Activated CD8-positive, alpha-beta memory T cell treated with anti-CD3 and anti-CD28 coated beads, Interleukin-2, amount 50 U/mL, for 4 hours (primary cell): ENCODE data around the gene CCDC14.
"Not testable (repeated sequence)": the region's sequence is repeated elsewhere in the genome, so short reads cannot be mapped to it uniquely, and the experiment has no call there.

Source experiments
- DNase-seq: peaks from one replicate; pipeline ENCODE4 v3.0.0-alpha.2; 2020

Gene CCDC14

GRCh38 chr3:123960781-123961507 is at the start of gene CCDC14:
Gene CCDC14 (minus strand): TSS chr3:123961229. CDS start chr3:123961173, 56 bp downstream.
- DNase-seq: peak; percentile 69

GRCh38 chr3:124008321-124008720 is 47.3 kb upstream of the CCDC14 start:
- DNase-seq: not testable (repeated sequence)

DNA sequence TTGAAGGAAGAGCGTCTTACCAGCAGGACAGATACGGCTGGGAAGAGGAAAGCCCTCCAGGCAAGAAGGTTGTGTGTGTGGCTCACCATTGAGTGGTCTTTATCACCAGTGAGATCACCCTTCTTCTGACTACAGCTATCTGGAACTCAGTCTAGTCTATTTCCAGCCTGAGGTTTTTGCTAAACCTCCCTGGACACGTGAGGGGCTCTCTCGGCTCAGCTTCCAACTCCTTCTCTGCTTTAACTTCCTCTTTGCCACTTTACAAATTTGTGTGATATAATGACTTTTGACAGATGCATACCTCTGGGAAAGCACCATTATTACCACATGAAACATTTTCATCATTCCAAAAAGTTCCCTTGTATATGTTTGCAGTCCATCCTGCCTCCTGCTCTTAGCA is 46.2 kb upstream of the CCDC14 start:
- DNase-seq: no peak

DNA sequence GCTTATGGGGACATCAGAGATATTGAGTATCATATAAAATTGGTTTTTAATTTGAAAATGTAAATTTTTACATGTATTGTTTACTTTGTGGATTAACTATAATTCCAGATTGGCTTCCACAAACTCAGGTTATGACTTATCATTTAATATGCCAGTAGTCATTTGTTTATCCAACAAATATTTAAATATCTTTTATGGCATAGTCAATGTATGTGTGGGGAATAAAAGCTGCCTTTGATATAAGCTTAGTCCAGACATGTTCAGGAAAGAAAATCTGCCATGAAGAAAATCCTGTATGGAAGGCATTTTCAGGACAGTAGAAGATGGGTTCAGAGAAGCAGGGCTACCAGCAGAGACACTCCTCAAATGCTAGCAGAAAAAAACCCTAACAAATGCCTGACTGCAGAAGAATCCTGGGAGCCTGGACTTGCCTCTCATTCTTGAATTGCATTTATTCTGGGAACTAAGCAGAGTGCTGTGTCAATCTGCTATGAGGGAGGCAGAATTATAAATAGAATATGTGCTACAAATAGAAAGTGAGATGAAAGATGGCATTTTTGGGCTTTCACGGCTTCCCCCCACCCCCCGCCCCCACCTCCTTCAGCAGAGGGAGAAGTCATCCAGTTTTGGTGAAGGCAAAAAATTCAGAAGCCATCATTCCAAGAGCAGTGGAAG is 41.5 kb upstream of the CCDC14 start:
- not testable (repeated sequence) for DNase-seq

DNA sequence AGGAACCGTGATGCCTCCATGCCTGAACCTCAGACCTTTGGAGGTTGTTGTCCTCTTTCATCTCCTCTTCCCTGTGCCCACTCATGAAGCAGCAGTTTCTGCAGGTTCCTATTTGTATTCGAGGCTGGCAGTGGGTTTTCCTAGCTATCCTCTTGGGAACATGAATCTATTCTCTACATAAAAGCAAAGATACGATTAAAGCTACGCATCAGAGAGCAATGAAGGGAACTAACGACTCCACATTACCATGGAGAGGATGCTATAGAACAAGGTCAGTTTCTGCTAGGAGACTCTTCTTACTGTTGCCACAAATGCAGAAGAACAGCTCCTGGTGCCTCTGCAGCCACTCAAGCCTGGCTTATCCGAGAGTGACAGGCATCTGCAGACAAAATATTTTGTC is 40.3 kb upstream of the CCDC14 start:
- DNase-seq: not testable (repeated sequence)

DNA sequence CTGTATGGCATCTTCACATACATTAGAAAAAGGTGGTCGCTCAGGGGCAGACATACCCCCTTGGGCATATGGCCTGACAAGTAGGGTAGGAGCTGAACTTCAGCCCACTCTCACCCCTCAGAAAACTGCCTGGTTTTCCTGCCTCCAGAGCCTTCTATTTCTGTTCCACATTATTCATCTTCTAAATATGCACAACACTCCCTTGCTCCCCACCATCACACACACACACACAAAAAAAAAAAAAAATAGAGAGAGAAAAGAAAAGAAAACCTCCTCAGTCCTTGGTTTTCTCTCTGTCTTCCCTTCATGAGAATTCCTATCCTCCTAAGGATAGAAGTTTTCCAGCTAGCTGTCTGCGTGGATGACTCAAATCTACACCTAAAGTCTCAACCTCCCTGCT is 36.5 kb upstream of the CCDC14 start:
- DNase-seq: no peak

- DNase-seq: no peak
Measured at GRCh38 chr3:123993818-123994217, 32.8 kb upstream of the CCDC14 start.

DNA sequence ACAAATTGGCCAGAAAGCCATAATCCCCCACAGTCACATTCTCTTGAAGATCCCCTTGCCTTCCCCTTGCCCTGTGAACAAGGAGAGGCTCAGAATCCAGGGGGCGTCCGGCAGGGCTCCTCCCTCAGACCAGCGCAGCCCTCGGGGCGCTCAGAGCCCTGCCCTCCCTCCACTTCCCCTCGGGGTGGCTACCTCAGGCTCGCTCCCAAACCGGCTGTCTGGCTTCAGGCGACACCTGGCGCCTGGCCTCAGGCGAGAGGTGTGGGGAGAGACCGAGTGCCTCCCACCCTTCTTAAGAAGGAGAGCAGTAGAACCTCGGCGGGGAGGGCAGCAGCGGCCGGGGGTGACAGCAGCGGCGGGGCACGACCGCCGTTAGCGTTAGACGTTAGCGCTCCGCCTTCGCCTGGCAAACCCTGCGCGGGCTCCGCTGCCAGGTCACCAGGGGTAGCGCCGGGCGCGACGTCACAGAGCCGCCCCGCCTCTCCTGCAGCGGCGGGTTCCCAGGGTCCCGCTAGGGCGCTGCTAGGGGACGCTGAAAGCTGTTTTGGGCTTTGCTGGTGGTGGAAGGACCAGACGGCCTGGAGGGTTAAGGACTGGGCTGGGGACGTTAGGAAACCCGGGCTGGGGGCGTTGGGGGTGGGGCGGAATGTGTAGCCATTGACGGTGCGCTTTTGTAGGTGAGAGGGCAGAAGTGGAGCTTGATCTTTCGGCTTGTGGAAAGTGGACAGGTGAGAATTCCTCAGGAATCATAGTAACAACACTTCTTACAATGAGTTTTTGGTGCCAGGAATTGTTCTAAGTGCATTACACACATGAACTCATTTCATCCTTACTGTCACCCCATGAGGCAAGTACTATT is 30.9 kb upstream of the CCDC14 start, which contains the start of gene ROPN1:
ROPN1 (minus strand) TSS at position 395 of the 859 bp plus-strand sequence. CDS start 11,643 bp downstream, outside the sequence.
- DNase-seq: not testable (repeated sequence)

- DNase-seq: no peak
Measured at GRCh38 chr3:123986427-123986826, 25.4 kb upstream of the CCDC14 start.

DNA sequence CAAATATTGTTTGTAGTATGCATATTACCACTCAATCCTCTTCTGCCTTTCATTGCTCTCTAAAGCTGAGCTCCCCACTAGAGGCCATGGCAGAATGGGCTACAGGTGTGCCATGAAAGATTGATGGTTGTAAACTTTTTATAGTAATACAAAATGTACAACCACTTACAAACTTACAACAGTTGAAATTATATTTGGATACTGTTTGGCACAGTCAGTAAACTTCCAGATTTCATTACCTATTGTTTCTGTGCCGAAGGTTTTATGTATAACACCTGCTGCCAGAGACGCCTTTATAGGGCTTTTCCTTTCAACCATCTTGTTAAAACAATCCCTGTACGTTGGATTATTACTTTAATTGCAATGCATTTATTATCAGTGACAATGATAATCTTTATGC is 23.9 kb upstream of the CCDC14 start:
- no peak for DNase-seq

GRCh38 chr3:123984350-123984749 is 23.3 kb upstream of the CCDC14 start:
- DNase-seq: no peak

DNA sequence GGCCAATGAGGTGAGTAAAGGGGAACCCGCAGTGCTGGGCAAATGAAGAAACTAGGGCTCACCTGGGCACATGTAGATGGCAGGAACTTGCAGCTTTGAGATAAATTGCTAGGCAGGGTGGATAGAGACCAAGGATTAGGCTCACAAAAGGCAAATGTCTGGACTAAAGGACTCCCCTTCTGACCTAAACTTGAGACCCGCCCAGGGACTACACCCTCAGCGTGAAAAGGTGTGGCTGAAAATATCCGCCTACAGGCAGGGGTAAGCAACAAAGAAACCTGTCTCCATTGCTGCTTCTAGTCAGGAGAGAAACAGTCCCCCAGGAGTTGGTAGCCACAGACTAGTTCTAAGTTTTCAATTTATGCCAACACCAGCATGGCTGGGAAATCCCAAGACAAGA is 20.3 kb upstream of the CCDC14 start:
- not testable (repeated sequence) for DNase-seq

GRCh38 chr3:123980539-123980938 is 19.5 kb upstream of the CCDC14 start:
- no peak for DNase-seq

DNA sequence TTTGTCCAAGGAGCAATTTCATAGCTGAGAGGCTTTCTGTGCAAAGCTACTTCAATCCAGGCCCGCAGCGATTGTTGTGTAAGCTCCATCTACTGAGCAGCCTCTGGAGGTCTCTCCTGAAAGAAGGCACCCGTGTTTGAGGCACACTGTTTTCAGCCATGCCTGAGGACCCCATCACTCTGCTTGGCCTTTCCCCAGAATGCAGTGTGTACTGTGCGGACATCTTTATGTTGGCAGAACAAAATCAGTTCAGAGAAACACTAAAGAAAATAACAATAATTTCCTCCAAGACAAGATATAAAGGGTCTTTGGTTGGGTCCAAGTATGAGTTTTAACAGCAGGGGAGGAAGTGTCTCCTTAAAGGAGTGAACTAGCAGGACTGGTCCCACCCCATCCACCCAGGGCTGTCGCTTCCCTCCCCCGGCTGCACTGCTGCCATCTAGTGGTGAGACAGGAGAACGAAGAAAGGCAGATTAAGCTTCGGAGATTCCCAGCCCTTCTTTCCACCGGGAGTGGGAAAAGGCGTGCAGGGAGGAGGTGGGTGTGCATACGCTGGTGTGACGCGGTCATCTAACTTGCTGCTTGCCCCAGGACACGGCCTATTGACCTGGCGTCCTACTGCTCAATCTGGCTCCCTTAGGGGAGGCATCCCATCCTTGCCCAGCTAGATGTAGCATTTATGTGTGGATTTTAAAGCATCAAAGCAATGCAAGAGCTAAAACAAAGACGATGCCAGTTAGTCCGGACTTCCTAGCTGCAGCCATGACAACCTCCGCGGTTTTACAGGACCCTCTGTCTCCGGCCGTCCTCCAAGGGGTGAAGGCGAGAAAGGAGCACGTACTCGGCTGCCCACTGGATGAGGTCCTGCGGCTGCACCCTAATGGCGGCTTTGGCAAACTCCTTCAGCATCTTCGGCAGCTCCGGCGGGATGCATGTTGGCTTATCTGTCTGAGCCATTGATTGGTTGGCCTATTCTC is 18.8 kb upstream of the CCDC14 start:
- peak; percentile 19 for DNase-seq

DNA sequence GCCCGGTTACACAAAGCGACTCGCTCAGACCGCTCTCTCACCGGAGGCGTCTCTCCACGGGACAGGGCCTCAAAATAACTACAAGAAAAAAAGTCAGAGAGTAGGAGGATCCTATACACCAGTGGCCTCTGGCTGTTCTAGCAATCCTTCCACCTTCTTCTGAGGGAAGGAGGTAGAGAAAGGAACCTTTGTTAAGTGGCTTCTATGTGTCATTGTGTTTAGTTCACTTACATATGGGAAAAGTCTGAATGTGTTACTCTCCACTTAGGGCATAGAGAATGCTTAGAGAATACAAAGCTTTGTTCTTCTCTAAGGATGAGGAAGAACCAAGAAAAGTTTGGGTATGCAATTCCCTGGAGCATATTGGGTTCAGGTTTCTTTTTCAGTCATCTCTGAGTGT is 15.9 kb upstream of the CCDC14 start:
- DNase-seq: not testable (repeated sequence)

DNA sequence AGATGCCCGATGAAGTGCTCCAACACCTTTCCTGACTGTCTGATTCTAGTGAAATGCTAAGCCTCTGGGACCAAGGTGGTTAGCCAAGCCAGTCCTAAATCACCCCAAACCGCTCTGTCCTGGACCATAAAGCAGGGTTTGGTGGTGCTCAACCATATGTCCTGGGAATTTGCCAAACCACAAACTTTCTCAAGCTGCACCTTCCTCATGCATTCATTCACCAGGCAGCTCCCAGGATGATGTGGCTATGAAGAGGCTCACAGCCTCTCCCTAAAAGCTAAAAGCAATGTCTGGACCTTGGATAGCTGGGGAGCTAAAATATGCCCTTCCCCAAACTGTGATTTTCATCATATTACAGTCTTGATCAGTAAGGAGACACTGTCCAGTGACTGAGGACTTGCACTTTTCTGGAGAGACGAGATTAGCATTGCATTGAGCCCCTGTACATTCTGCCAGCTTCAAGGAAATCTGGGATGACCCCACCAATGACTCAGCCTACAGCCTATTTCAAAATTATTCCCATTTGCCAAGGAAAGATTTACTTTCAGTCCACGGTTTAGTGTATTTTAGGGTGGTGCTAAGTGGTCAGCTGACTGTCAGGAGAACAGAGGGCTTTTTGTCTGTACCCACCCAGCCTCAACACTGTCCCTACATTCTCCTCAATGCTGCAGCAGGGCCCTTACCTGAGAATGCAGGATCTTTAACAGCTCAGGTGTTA is 15.3 kb upstream of the CCDC14 start:
- not testable (repeated sequence) for DNase-seq

GRCh38 chr3:123975030-123975429 is 14.0 kb upstream of the CCDC14 start:
- not testable (repeated sequence) for DNase-seq

- DNase-seq: no peak
Measured at GRCh38 chr3:123971406-123971805, 10.4 kb upstream of the CCDC14 start.

- DNase-seq: not testable (repeated sequence)
Measured at GRCh38 chr3:123967260-123967659, 6.2 kb upstream of the CCDC14 start.

DNA sequence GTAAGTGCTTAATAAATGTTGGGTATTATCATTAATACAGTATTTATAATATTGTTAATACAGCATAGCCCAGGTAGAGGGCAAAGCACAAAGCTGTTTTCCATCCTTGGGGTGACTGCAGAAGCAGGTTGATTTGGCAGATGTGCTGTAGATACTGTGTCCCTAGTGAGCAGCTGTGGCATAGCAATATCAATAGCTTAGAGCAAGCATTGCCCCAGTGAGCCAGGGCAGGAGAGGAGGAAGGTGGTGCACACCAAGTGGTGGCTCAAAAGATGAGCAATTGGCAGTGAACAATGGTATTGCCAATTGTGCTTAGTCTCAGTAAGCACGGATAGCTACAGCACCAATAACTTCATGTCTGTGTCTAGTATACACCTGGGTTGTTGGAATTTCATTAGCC is 5.8 kb upstream of the CCDC14 start:
- DNase-seq: not testable (repeated sequence)

- DNase-seq: not testable (repeated sequence)
Measured at GRCh38 chr3:123964793-123965192, 3.8 kb upstream of the CCDC14 start.
